Cortex of kidney (tissue), 1 donor: Measurements from ENCODE around the gene BMPR2.
"Not testable (repeated sequence)": the region's sequence is repeated elsewhere in the genome, so short reads cannot be mapped to it uniquely, and the experiment has no call there.

ENCODE experiments used
- DNase-seq: peaks from one replicate; lab custom pipeline; 2025; lab: John Stamatoyannopoulos, UW

Gene BMPR2

DNA sequence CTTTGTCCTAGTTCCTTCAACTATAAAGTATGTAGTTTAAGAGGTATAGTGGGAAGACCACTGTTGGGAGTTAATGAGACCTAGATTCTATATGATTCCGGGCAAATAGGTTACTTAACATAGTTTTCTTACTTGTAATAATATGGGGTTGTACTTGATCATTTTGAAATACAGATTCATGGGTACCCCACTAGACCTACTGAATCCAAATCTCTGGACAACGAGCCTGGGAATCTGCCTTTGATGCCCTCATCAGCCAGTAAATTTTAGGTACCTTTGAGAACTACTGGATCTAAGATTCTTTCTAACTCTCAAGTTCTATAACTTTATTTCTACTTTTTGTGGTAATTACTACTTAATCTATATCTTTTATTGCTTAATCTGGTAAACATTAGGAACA, 6.6 kb downstream of the BMPR2 start:
- DNase-seq = no peak

GRCh38 chr2:202386495-202386894, 10.4 kb downstream of the BMPR2 start:
- DNase-seq = not testable (repeated sequence)

GRCh38 chr2:202387608-202388342, 11.6 kb downstream of the BMPR2 start:
- no peak for DNase-seq

GRCh38 chr2:202400941-202401340, 24.8 kb downstream of the BMPR2 start:
- no peak for DNase-seq

DNA sequence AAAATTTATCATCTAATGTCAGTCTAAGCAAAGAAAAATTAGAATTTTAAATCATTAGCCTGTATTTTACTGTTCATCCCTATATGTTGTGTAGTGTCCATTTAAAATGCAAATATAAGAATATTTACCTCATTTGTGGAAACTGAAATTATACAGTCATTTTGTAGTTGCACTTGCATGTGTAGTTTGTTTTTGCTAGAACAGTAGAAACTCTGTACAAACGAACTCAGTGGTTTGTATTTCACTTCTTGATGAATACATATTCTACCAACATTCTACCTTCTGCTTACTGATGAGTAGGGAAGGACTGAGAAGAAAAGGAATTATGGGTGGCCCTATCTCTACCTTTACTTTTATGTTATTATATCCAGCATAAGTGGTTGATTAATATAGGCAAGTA, 29.7 kb downstream of the BMPR2 start:
- no peak for DNase-seq

DNA sequence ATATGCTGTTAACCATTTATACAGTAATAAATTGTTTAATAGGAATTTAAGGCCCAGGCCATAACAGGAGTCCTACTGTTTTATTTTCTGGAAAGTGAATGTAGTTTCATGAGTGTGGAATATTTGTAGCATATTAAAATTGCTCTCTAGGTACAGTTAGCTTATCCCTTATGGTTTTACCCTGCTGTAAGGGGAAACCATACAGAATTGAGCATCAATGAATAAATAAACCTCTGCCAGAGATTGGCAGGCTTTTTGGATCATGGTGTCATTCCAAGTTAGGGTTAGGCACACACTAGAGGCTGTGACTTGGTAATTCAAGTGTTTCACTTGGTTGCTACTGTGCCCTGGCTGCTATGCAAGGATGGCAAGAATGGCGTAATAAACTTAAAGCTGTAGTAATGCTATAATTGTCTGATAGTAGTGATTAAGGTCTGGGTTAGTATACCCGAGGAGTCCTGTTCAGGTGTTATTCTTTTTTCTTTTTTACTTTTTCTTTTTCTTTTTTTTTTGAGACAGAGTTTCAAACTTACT, 30.4 kb downstream of the BMPR2 start:
- DNase-seq = no peak

DNA sequence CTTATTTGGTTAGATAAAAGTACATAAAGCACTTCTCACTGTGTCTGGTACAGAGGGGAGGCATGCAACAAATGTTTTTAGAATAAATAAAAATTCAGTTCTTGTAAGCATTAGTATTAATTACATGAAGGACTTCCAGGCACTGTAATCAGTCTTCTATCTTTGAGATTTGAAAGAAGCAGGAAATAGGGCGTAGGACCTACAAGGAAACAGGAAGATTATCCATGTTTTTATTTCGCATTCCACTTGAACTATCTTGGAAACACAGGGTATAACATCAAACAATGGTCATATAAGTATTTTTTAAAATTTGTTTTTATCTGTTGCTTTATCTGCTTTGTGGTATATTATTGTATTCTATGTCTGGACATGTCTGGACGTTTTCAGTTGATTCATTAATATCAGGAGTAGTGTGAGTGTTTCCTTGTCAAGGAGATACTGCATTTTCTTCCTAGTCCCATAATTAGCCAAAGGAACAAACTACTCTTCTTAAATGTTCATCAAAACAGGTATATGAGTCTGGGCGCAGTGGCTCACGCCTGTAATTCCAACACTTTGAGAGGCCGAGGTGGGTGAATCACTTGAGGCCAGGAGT, 32.5 kb downstream of the BMPR2 start:
- no peak for DNase-seq

DNA sequence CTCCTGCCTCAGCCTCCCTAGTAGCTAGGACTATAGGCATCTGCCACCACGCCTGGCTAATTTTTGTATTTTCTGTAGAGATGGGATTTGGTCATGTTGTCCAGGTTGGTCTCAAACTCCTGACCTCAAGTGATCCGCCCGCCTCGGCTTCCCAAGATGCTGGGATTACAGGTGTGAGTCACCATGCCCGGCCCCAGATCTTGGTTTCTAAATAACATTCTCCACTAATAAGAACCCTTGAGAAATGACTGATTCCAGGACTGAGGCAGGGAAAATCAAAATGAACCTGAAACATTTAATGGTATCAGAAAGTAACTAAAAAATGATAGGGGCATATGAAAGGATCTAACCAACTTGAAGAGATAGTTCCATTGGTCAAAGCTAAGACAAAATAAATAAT, 34.0 kb downstream of the BMPR2 start:
- no peak for DNase-seq

- no peak for DNase-seq
Measured at GRCh38 chr2:202411097-202411496, 35.0 kb downstream of the BMPR2 start.

DNA sequence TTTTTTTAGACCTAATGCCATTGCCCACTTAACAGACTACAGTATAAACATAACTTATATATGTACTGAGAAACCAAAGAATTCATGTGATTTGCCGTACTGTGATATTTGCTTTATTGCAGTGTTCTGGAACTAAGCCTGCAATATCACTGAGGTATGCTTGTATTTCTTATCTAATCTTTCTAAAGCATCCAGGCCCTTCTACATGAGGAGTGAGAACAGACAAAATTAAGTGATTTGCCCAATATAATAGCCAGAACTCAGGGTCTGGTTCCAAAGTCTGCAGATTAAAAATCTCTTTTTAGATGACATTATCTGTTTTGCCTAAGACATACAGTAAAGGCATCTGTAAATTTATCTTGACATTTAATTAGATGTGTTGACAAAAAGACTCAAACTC, 41.9 kb downstream of the BMPR2 start:
- DNase-seq = no peak

DNA sequence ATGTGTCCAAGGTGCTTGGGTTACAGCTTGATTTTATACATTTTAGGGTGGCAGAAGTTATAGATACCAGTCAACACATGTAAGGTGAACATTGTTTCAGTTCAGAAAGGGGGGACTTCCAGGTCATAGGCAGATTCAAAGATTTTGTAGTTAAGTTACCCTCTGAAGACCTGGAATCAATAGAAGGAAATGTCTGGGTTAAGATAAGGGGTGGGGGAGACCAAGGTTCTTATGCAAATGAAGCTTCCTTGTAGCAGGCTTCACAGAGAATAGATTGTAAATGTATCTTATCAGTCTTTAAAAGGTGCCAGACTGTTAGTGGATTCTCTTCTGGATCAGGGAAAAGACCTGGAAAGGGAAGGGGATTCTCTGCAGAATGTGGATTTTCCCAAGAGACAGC, 42.4 kb downstream of the BMPR2 start:
- no peak for DNase-seq

GRCh38 chr2:202423139-202423538, 47.0 kb downstream of the BMPR2 start:
- no peak for DNase-seq

DNA sequence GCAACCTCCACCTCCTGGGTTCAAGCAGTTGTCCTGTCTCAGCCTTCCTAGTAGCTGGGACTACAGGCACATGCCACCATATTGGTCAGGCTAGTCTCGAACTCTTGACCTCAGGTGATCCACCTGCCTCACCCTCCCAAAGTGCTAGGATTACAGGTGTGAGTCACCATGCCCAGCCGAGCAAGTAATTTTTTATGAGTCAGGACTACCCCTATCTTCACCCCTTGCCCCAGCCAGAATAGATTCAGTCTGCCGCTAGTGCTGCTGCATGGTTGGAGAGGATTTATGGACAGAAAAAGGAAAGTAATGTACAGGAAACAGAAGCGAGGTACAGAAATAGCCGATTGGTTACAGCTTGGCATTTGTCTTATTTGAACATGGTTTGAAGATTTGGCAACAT, 48.9 kb downstream of the BMPR2 start:
- DNase-seq = no peak

GRCh38 chr2:202426751-202427150, 50.6 kb downstream of the BMPR2 start:
- DNase-seq = no peak

GRCh38 chr2:202429164-202429980, 53.2 kb downstream of the BMPR2 start:
- no peak for DNase-seq

GRCh38 chr2:202432776-202433175, 56.6 kb downstream of the BMPR2 start:
- DNase-seq = no peak

- no peak for DNase-seq
Measured at GRCh38 chr2:202434472-202434871, 58.3 kb downstream of the BMPR2 start.

GRCh38 chr2:202436626-202437025, 60.5 kb downstream of the BMPR2 start:
- no peak for DNase-seq

- DNase-seq = not testable (repeated sequence)
Measured at GRCh38 chr2:202440117-202440516, 64.0 kb downstream of the BMPR2 start.

DNA sequence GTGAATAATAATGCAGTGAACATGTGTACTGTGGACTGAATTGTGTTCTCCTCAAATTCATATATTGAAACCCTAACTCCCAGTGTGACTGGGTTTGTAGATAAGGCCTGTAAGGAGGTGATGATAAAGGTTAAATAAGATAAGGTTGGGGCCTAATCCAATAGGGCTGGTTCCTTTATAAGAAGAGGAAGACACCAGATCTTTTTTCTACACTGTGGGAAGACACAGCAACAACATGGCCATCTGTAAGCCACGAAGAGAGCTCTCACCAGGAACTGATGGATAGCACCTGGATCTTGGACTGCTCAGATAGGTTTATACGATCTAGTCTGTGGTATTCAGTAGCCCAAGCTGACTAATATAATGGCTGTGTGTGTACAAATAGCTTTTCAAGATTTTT, 66.8 kb downstream of the BMPR2 start:
- DNase-seq = no peak

DNA sequence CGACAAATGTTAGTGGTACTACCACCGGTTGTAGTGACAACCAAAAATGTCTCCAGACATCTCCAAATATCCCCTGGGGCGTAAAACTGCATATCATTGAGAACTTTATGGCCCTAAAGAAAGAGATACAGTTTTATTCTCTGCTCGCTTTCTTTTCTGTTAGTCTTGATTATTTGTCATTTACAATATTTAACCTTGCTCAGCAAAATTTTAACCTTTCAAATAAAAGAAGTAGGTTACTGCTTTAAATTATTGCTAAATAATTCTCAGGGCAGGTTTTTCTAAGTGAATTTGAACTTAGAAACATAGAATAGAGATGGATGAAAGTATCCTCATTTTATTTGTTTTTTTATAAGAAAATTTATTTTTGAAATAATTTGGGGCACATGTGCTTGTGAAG, 67.9 kb downstream of the BMPR2 start:
- no peak for DNase-seq

DNA sequence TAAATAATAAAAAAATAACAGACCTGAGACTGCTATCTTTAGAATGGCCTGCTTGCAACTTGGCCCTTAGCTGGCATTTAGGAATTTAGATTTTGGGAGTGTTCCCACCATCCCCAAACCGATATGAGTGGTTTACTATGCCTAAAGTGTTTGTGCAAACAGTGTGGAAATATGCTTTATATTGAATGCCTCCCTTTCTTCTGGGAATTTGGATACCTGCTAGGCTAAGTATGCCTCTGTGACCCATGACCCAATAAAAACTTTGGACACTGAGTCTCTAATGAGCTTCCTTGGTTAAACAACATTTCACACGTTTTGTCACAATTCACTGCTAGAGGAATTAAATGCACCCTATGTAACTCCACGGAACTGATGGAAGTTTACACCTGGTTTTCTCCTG, 73.2 kb downstream of the BMPR2 start:
- DNase-seq = no peak

DNA sequence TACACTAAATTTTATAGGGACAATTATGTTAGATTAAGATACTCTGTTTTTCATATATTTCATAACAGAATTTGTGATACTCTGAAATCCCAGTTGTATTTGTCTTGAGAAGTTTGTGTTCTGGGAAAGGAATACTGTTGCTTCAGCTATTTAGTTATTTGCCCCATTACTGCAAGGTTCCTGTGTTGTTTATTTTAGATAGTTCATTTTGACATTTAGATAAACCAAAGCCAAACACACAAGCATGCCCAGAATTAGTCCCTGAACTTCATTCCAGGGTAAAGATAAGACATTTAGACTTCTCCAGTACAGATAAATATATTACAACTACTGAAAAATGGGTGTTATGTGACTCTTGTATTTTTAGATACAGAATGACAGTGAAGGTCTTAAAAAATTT, 74.7 kb downstream of the BMPR2 start:
- no peak for DNase-seq
